Measurements from ENCODE around the gene IL17B. TPM values are rescaled to one million over a fixed set of nuclear protein-coding genes. Genes with fewer than 3 reads are reported as not detected.
A peak's percentile ranks its signal among the peaks of the same experiment; 100 is the strongest.

Gene IL17B
- total RNA-seq, 1 experiment from 2014 or later: not detected

- no peak overlapping the region for H3K27ac ChIP-seq (ENCODE audit: insufficient read length, low read depth, low read length)
- no CpG with 5 or more reads among the region's 7 CpGs for WGBS (ENCODE audit: extremely low coverage, insufficient read length, low lambda C conversion rate)
Measured at GRCh38 chr5:149421372-149421685, 42.2 kb upstream of the IL17B start.

More at GRCh38 chr5:149421372-149421685, 42.2 kb upstream of the IL17B start:
- H2BK5ac ChIP-seq (ENCODE audit: insufficient read length, low read length): no peak overlapping the region
- no peak overlapping the region for H2AFZ ChIP-seq (ENCODE audit: low read length)
- no peaks in the 10 kb centered on the region for H3K23me2 ChIP-seq (ENCODE audit: insufficient read length, low read depth, low read length, poor library complexity, severe bottlenecking)
- no peak overlapping the region for H3K56ac ChIP-seq (ENCODE audit: insufficient read length, low read depth, low read length)
- no peak overlapping the region for H2BK120ac ChIP-seq (ENCODE audit: low read depth, low read length, poor library complexity, severe bottlenecking)
- TF ChIP-seq CTCF (conservative IDR thresholded peaks at IDR 0.05): no peak
- Mint-ChIP-seq H3K27ac (peak overlapping the region in 1 of 3 experiments; percentile 40; a peak in 1 of 7 replicates), H3K4me1 (peaks cover 52 to 76% of the 10 kb centered on the region in 2 experiments), H3K4me3 (no peak overlapping the region), H3K9me3 (no peaks in the 10 kb centered on the region), H3K27me3 (ENCODE audit: low read depth) (no peaks in the 10 kb centered on the region), H3K36me3 (ENCODE audit: insufficient read depth in 1 of 3, low read depth in 3 of 3) (no peaks in the 10 kb centered on the region; a peak in 1 of 7 replicates)
- H3K79me2 ChIP-seq (ENCODE audit: insufficient read depth, low read length): no peaks in the 10 kb centered on the region
- no peaks in the 10 kb centered on the region for H3K9me3 ChIP-seq (ENCODE audit: control insufficient read depth, low read depth, low read length)
- no peak overlapping the region for H3K14ac ChIP-seq (ENCODE audit: insufficient read depth, low read length)
- H3K27me3 ChIP-seq (ENCODE audit: insufficient read depth, low read length): no peaks in the 10 kb centered on the region
- no peak overlapping the region for H3T11ph ChIP-seq (ENCODE audit: low read length)
- H3K79me1 ChIP-seq (ENCODE audit: insufficient read depth, low read depth, low read length, poor library complexity, severe bottlenecking): no peaks in the 10 kb centered on the region
- no peak overlapping the region for H3K9ac ChIP-seq (ENCODE audit: extremely low read depth, insufficient read length, low read length)
- H4K91ac ChIP-seq (ENCODE audit: insufficient read length, low read depth, low read length): no peak overlapping the region
- H2BK20ac ChIP-seq (ENCODE audit: low read depth, low read length, poor library complexity, severe bottlenecking): no peak overlapping the region
- no peak overlapping the region for H3K4ac ChIP-seq (ENCODE audit: low read depth, low read length)
- no peak overlapping the region for H2BK15ac ChIP-seq (ENCODE audit: low read depth, low read length)
- DNase-seq: no peak
- no peak overlapping the region for H4K5ac ChIP-seq (ENCODE audit: insufficient read length, low read depth, low read length)
- no peak overlapping the region for H2AK5ac ChIP-seq (ENCODE audit: insufficient read length, low read length)
- peaks cover 8% of the 10 kb centered on the region; the same call in 1 of the 2 replicates for H3K4me1 ChIP-seq (ENCODE audit: insufficient read depth, low read length)
- no peak overlapping the region for H2BK12ac ChIP-seq (ENCODE audit: insufficient read length, low read depth, low read length)
- H3K4me2 ChIP-seq (ENCODE audit: insufficient read depth, insufficient read length, low read length): no peak overlapping the region
- H4K20me1 ChIP-seq (ENCODE audit: control insufficient read depth, insufficient read depth, insufficient read length): no peaks in the 10 kb centered on the region
- no peak overlapping the region for H3K23ac ChIP-seq (ENCODE audit: insufficient read length, low read depth, low read length)
- no peak overlapping the region for H4K8ac ChIP-seq (replicated peaks; ENCODE audit: insufficient read length, low read depth, low read length)
- no peak overlapping the region for H3K18ac ChIP-seq (ENCODE audit: insufficient read length, low read depth, low read length)

Measured in H9 (cell line).